GM12872 (cell line): Measurements from ENCODE around the gene CHST9.

Experiments
- TF ChIP-seq, protein P1 (sequence below): IDR thresholded peaks from 3 replicates; pipeline ENCODE4 v1.5.1; 2011; ENCODE audit warnings: low read depth, mild to moderate bottlenecking, low read length, moderate library complexity; ENCODE audit not compliant: insufficient read depth

The CHST9 gene

GRCh38 chr18:27130065-27130630 lies 55.0 kb downstream of the CHST9 start:
- TF ChIP-seq, protein P1, sequence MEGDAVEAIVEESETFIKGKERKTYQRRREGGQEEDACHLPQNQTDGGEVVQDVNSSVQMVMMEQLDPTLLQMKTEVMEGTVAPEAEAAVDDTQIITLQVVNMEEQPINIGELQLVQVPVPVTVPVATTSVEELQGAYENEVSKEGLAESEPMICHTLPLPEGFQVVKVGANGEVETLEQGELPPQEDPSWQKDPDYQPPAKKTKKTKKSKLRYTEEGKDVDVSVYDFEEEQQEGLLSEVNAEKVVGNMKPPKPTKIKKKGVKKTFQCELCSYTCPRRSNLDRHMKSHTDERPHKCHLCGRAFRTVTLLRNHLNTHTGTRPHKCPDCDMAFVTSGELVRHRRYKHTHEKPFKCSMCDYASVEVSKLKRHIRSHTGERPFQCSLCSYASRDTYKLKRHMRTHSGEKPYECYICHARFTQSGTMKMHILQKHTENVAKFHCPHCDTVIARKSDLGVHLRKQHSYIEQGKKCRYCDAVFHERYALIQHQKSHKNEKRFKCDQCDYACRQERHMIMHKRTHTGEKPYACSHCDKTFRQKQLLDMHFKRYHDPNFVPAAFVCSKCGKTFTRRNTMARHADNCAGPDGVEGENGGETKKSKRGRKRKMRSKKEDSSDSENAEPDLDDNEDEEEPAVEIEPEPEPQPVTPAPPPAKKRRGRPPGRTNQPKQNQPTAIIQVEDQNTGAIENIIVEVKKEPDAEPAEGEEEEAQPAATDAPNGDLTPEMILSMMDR, result no peak

GRCh38 chr18:27124196-27124595 lies 60.9 kb downstream of the CHST9 start:
- TF ChIP-seq, protein P1, result no peak

GRCh38 chr18:27121108-27121507 lies 64.0 kb downstream of the CHST9 start:
- TF ChIP-seq, protein P1, result no peak

GRCh38 chr18:27120246-27120645 lies 64.9 kb downstream of the CHST9 start:
- TF ChIP-seq, protein P1, result no peak

DNA sequence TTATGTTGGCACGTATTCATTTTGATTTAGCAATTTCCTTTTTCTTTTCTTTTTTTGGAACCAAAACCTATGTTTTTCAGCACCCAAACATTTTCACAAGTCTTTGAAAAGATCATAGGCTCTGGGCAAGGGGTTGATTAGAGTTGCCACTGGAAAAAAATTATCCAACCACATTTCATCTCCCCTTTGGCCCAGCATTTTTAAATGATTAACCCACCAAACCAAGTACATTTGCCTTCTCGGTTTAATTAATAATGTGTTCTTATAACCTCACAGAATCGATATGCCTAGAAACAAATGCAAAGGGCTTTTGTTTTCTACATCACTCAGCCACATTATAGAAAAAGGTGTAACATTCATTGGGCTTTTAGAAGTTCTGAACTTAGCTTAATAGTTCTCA lies 66.1 kb downstream of the CHST9 start:
- TF ChIP-seq, protein P1, result no peak

GRCh38 chr18:27114842-27115241 lies 70.3 kb downstream of the CHST9 start:
- TF ChIP-seq, protein P1, result no peak

DNA sequence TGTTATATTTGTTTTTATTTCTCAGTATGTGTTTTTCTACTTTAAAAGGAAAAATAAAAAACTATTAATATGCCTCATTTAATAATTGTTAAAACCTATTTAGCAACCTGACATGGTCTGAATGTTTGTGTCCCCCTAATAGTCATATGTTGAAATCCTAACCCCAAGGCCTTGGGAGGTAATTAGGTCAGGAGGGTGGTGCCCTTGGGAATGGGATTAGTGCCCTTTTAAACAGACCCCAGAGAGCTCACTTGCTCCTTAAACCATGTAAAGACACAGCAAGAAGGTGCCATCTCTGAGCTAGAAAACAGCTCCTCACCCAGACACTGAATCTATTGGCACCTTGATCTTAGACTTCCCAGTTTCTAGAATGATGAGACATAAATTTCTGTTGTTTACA lies 71.8 kb downstream of the CHST9 start:
- TF ChIP-seq, protein P1, result no peak
